PC-9 (cell line): ENCODE results near the gene CBX2.

Source experiments
- EZH2 ChIP-seq: fragments of 200-600 bp; sonication (generic); IDR thresholded peaks from 2 replicates; pipeline ENCODE4 v1.8.0; 2017; ENCODE audit warnings: antibody characterized with exemption, low read depth
- TF ChIP-seq, protein P1 (sequence below): fragments of 200-600 bp; sonication (generic); conservative IDR thresholded peaks from 2 replicates; pipeline ENCODE4 v1.6.1; 2017; ENCODE audit warnings: mixed run types, antibody characterized with exemption, mild to moderate bottlenecking, moderate library complexity

DNA sequence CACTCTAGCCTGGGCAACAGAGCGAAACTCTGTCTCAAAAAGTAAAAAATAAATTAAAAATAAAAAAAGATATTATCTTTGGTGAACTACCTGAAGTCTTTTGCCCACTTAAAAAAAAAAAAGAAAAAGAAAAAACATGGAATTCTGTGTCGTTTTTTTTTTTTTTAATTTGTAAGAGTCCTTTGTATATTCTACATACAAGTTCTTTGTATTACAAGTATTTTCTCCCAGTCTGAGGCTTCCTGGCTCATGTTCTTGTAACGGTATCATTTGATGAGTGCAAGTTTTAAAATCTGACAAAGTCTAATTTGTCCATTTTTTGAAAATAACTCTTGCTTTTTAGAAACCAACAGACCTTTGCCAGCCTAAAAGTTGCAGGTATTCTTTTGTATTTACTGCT is 12.2 kb upstream of the CBX2 start:
- TF ChIP-seq EZH2 = no peak
- TF ChIP-seq, protein P1, sequence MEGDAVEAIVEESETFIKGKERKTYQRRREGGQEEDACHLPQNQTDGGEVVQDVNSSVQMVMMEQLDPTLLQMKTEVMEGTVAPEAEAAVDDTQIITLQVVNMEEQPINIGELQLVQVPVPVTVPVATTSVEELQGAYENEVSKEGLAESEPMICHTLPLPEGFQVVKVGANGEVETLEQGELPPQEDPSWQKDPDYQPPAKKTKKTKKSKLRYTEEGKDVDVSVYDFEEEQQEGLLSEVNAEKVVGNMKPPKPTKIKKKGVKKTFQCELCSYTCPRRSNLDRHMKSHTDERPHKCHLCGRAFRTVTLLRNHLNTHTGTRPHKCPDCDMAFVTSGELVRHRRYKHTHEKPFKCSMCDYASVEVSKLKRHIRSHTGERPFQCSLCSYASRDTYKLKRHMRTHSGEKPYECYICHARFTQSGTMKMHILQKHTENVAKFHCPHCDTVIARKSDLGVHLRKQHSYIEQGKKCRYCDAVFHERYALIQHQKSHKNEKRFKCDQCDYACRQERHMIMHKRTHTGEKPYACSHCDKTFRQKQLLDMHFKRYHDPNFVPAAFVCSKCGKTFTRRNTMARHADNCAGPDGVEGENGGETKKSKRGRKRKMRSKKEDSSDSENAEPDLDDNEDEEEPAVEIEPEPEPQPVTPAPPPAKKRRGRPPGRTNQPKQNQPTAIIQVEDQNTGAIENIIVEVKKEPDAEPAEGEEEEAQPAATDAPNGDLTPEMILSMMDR = no peak
